IPS DF 6.9 (cell line): ENCODE data around the gene FBXW8.

Source experiments
- DNase-seq: peaks from one replicate; pipeline ENCODE4 v3.0.0-alpha.2; 2013; ENCODE audit warnings: low read depth, low spot score
- H3K27ac ChIP-seq: one replicate; pipeline ENCODE4 v1.5.1; 2013; ENCODE audit warnings: low read length, control low read depth
- H3K27me3 ChIP-seq: 2 replicates; pipeline ENCODE4 v1.6.1; 2013; ENCODE audit warnings: mild to moderate bottlenecking, low read length; ENCODE audit not compliant: control insufficient read depth, insufficient read depth
- H3K36me3 ChIP-seq: 2 replicates; pipeline ENCODE4 v1.6.1; 2013; ENCODE audit warnings: low read length; ENCODE audit not compliant: control insufficient read depth, insufficient read depth
- H3K4me1 ChIP-seq: 2 replicates; pipeline ENCODE4 v1.6.1; 2013; ENCODE audit warnings: low read length; ENCODE audit not compliant: control insufficient read depth, insufficient read depth
- H3K4me3 ChIP-seq: 2 replicates; pipeline ENCODE4 v1.5.1; 2013; ENCODE audit warnings: mild to moderate bottlenecking, low read length
- H3K9me3 ChIP-seq: 2 replicates; pipeline ENCODE4 v1.6.1; 2013; ENCODE audit warnings: low read length, inconsistent platforms; ENCODE audit not compliant: control insufficient read depth, insufficient read depth
- WGBS: extraction: QIAGEN DNeasy Blood & Tissue Kit; methylation state at CpG from one replicate; pipeline ENCODE4 v1.1.7; 2013; ENCODE audit warnings: mixed read lengths, missing lambda C conversion rate; ENCODE audit not compliant: insufficient read length, insufficient coverage; 5-methylcytosine and 5-hydroxymethylcytosine counted together

The FBXW8 gene

GRCh38 chr12:116887244-116887643 is 23.5 kb upstream of the FBXW8 start:
- Histone ChIP-seq H3K27ac (no peak overlapping the region), H3K9me3 (no peaks in the 10 kb centered on the region), H3K27me3 (peaks cover 11% of the 10 kb centered on the region), H3K36me3 (no peaks in the 10 kb centered on the region), H3K4me1 (peaks cover 2% of the 10 kb centered on the region; the same call in 1 of the 2 replicates), H3K4me3 (no peak overlapping the region)
- no CpG with 5 or more reads among the region's 1 CpG for WGBS
- DNase-seq = no peak

DNA sequence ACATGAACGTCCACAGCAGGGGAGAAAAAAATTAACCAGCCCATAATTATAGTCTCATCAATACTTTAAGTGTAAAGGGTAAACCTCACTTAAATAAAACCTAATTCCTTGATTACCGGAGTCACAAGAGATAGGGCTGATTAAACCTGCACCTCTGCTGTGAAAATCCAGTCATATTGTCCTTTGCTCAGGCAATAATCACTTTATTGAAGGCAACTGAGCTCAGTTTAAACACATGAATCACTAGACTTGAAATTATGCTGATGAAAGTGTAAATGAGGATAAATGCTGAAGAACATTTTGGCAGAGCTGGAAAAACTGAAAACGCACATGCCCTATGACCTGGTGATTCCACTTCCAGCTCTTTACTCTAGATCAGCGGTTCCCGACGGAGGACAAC is 22.9 kb upstream of the FBXW8 start:
- Histone ChIP-seq H3K27ac (no peak overlapping the region), H3K4me1 (no peaks in the 10 kb centered on the region), H3K36me3 (no peaks in the 10 kb centered on the region), H3K27me3 (peaks cover 5% of the 10 kb centered on the region; the same call in 1 of the 2 replicates), H3K4me3 (no peak overlapping the region), H3K9me3 (no peaks in the 10 kb centered on the region)
- WGBS = no CpG with 5 or more reads among the region's 6 CpGs
- no peak for DNase-seq

DNA sequence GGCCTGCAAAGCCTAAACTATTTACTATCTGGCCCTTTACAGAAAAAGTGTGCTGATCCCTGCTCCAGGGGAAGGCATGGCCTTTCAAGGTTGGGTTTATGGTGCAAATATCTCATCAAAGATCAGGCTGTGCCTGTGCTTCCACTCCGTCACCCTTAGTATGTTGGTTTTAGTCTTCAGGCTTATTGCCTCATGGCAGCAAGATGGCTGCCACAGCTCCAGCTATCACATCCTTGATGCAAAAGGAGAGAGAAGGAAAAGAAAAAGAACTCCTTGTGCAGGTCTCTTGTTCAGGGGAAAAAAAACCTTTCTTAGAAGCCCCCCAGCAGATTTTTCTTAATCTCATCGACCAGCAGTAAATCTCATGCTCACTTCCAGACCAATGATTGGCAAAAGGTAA is 20.4 kb upstream of the FBXW8 start:
- Histone ChIP-seq H3K4me1 (no peaks in the 10 kb centered on the region), H3K27ac (no peak overlapping the region), H3K27me3 (no peaks in the 10 kb centered on the region), H3K9me3 (no peaks in the 10 kb centered on the region), H3K36me3 (no peaks in the 10 kb centered on the region), H3K4me3 (no peak overlapping the region)
- DNase-seq = no peak
- WGBS = no CpG with 5 or more reads among the region's 2 CpGs

- H3K27ac ChIP-seq = no peak overlapping the region
- H3K27me3 ChIP-seq = no peaks in the 10 kb centered on the region
- no peak overlapping the region for H3K4me3 ChIP-seq
- H3K36me3 ChIP-seq = no peaks in the 10 kb centered on the region
- no peaks in the 10 kb centered on the region for H3K4me1 ChIP-seq
- DNase-seq = no peak
- no peaks in the 10 kb centered on the region for H3K9me3 ChIP-seq
- WGBS = no CpG with 5 or more reads among the region's 3 CpGs
Measured at GRCh38 chr12:116891019-116891418, 19.7 kb upstream of the FBXW8 start.

- no peaks in the 10 kb centered on the region for H3K36me3 ChIP-seq
- no CpG with 5 or more reads among the region's 12 CpGs for WGBS
- H3K27ac ChIP-seq = no peak overlapping the region
- no peaks in the 10 kb centered on the region for H3K4me1 ChIP-seq
- H3K27me3 ChIP-seq = no peaks in the 10 kb centered on the region
- DNase-seq = no peak
- H3K4me3 ChIP-seq = no peak overlapping the region
- H3K9me3 ChIP-seq = no peaks in the 10 kb centered on the region
Measured at GRCh38 chr12:116892349-116893140, 18.2 kb upstream of the FBXW8 start.

DNA sequence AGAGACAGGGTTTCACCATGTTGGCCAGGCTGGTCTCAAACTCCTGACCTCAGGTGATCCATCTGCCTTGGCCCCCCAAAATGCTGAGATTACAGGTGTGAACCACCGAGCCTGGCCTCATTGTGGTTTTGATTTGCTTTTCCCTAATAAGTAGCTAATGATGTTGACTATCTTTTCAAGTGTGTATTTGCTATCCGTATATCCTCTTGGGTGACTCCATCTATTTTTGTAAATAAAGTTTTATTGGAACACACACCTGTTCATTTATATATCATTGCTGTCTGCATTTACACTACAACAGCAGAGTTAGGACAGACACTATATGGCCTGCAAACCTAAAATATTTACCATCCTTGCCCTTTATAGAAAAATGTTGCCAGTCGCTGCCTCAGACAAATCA is 15.8 kb upstream of the FBXW8 start:
- no CpG with 5 or more reads among the region's 3 CpGs for WGBS
- no peaks in the 10 kb centered on the region for H3K9me3 ChIP-seq
- H3K27ac ChIP-seq = no peak overlapping the region

DNA sequence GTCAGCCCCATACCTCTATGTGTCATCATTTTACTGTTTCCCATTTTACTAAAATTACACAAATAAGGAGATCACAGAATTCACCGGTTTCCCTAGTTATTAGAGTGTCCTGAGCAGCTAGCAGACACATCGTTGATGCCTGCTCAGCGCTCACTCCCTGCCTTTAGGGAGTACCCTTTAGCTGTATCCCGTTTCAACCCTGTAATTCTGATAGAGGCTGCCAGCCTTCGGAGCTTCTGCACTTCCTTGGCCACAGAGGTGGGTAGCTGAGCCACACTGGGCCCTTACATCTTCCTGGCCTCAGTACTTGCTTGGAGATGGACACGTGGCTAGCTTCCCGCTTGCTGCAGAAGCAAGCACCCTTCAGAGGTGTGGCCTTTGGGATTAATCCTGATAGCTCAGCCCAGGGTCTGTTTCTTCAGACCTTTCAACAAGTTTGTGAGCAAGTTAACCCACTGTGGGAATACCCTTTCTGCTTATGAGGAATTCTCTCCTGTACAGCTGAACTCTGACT is 14.3 kb upstream of the FBXW8 start:
- H3K27me3 ChIP-seq = no peaks in the 10 kb centered on the region
- H3K27ac ChIP-seq = no peak overlapping the region
- WGBS = no CpG with 5 or more reads among the region's 7 CpGs
- H3K4me1 ChIP-seq = no peaks in the 10 kb centered on the region
- DNase-seq = no peak
- no peaks in the 10 kb centered on the region for H3K9me3 ChIP-seq
- no peaks in the 10 kb centered on the region for H3K36me3 ChIP-seq
- H3K4me3 ChIP-seq = no peak overlapping the region

More for the DNA sequence above, 15.8 kb upstream of the FBXW8 start:
- DNase-seq = no peak
- H3K4me3 ChIP-seq = no peak overlapping the region
- H3K27me3 ChIP-seq = no peaks in the 10 kb centered on the region
- H3K36me3 ChIP-seq = no peaks in the 10 kb centered on the region
- H3K4me1 ChIP-seq = no peaks in the 10 kb centered on the region

- Histone ChIP-seq H3K9me3 (no peaks in the 10 kb centered on the region), H3K4me1 (no peaks in the 10 kb centered on the region), H3K27ac (no peak overlapping the region), H3K27me3 (no peaks in the 10 kb centered on the region), H3K36me3 (no peaks in the 10 kb centered on the region), H3K4me3 (no peak overlapping the region)
- no CpG with 5 or more reads among the region's 4 CpGs for WGBS
- no peak for DNase-seq
Measured at GRCh38 chr12:116897476-116897875, 13.3 kb upstream of the FBXW8 start.

DNA sequence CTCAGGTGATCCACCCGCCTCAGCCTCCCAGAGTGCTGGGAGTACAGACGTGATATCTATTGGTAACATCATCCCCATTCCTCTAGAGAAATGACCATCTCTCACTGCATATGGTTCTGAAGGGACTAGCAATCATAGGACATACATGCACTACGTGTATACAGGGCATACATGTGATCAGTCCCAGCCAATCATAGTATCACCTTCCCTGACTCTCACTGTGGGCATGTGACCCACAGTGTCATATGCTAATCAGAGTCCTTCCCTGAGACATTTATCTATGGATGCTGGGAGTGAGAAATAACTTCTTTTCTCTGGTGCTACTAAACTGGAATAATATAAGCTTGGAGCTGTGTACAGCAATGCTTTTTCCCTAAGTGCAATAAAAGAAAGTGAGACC is 12.1 kb upstream of the FBXW8 start:
- H3K36me3 ChIP-seq = no peaks in the 10 kb centered on the region
- DNase-seq = no peak
- no CpG with 5 or more reads among the region's 3 CpGs for WGBS
- H3K4me1 ChIP-seq = no peaks in the 10 kb centered on the region
- H3K9me3 ChIP-seq = no peaks in the 10 kb centered on the region
- H3K4me3 ChIP-seq = no peak overlapping the region
- no peak overlapping the region for H3K27ac ChIP-seq
- no peaks in the 10 kb centered on the region for H3K27me3 ChIP-seq

GRCh38 chr12:116901612-116902011 is 9.1 kb upstream of the FBXW8 start:
- Histone ChIP-seq H3K4me1 (peaks cover under 1% of the 10 kb centered on the region; the same call in 1 of the 2 replicates), H3K9me3 (no peaks in the 10 kb centered on the region), H3K36me3 (no peaks in the 10 kb centered on the region), H3K27ac (no peak overlapping the region), H3K4me3 (no peak overlapping the region), H3K27me3 (no peaks in the 10 kb centered on the region)
- WGBS = no CpG with 5 or more reads among the region's 2 CpGs
- DNase-seq = no peak

DNA sequence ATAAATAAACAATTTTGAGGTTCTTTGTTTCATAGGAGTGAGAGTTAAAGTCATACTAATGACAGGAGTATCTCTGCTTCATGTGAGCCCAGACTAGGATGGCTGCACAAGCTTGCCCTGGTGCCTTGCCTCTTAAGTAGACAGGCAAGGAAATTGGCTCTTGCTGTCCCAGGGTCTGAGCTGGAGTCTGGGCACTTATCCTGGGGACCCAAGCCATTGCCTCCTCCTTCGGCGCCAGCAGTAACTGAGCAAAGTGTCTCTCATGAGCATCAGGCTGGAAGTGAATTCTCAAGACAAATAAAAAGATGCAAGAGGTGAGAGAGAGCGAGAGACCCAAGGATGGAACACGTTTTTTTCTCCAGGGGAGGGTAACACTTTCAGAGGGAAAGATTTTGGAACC is 6.9 kb upstream of the FBXW8 start:
- no peak for DNase-seq
- Histone ChIP-seq H3K27me3 (no peaks in the 10 kb centered on the region), H3K36me3 (no peaks in the 10 kb centered on the region), H3K4me3 (no peak overlapping the region; the same call in 1 of the 2 replicates), H3K9me3 (no peaks in the 10 kb centered on the region), H3K4me1 (peaks cover 2% of the 10 kb centered on the region; the same call in 1 of the 2 replicates), H3K27ac (no peak overlapping the region)
- WGBS = no CpG with 5 or more reads among the region's 4 CpGs
